WTC11 (cell line): ENCODE measurements around the gene MAGI2. TPM values are rescaled to one million over a fixed set of nuclear protein-coding genes. Genes with fewer than 3 reads are reported as not detected.

Experiments
- ATAC-seq: fragments of 200-7000 bp; cut with Tn5 transposase; 2 replicates; pipeline ENCODE4 v1.10.0; 2021; ENCODE audit warnings: mild to moderate bottlenecking, moderate library complexity
- CTCF ChIA-PET: fragments of 300-600 bp; sonication (Branson Sonifier 250); formaldehyde crosslinking; loops from one replicate; lab custom pipeline; 2021; ENCODE audit warnings: antibody characterized with exemption; lab: Charles Lee
- POLR2A ChIA-PET: fragments of 350-600 bp; sonication (Branson Sonifier 250); formaldehyde crosslinking; loops from one replicate; lab custom pipeline; 2021; ENCODE audit warnings: antibody characterized with exemption; lab: Charles Lee
- DNase-seq: peaks from one replicate; pipeline ENCODE4 v3.0.0; 2021; ENCODE audit warnings: low spot score
- H3K27ac Mint-ChIP-seq: 2 replicates; pipeline ENCODE4 v1.8.0; 2021; ENCODE audit warnings: mixed read lengths
- H3K27me3 Mint-ChIP-seq: 2 replicates; pipeline ENCODE4 v1.8.0; 2021; ENCODE audit warnings: low read depth, mild to moderate bottlenecking, moderate library complexity, mixed read lengths
- H3K36me3 Mint-ChIP-seq: 2 replicates; pipeline ENCODE4 v1.8.0; 2021; ENCODE audit warnings: mixed read lengths
- H3K4me1 Mint-ChIP-seq: 2 replicates; pipeline ENCODE4 v1.8.0; 2022; ENCODE audit warnings: mixed read lengths
- H3K4me3 Mint-ChIP-seq: 2 replicates; pipeline ENCODE4 v1.8.0; 2021; ENCODE audit warnings: mild to moderate bottlenecking, moderate library complexity, mixed read lengths
- H3K9me3 Mint-ChIP-seq: 2 replicates; pipeline ENCODE4 v1.8.0; 2021; ENCODE audit warnings: mixed read lengths
- ATF6 ChIP-seq: sonication (generic); formaldehyde crosslinking; IDR thresholded peaks from 2 replicates; pipeline ENCODE4 v1.8.1; 2023; ENCODE audit warnings: mild to moderate bottlenecking, missing genetic modification reagents
- ESRRA ChIP-seq: sonication (generic); formaldehyde crosslinking; IDR thresholded peaks from 2 replicates; pipeline ENCODE4 v1.8.1; 2022; ENCODE audit warnings: mild to moderate bottlenecking, missing genetic modification reagents, borderline replicate concordance
- HMGA2 ChIP-seq: fragments of 250-450 bp; sonication (Bioruptor Pico); IDR thresholded peaks from 2 replicates; pipeline ENCODE4 v1.4.0; 2021; ENCODE audit warnings: mild to moderate bottlenecking, moderate library complexity
- IRF1 ChIP-seq: sonication (generic); formaldehyde crosslinking; IDR thresholded peaks from 2 replicates; pipeline ENCODE4 v1.8.0; 2023; ENCODE audit warnings: missing genetic modification reagents
- IRF2 ChIP-seq: sonication (generic); formaldehyde crosslinking; IDR thresholded peaks from 2 replicates; pipeline ENCODE4 v1.8.0; 2022; ENCODE audit warnings: low read depth, missing genetic modification reagents, borderline replicate concordance
- JAZF1 ChIP-seq: fragments of 250-450 bp; sonication (Bioruptor Pico); IDR thresholded peaks from 2 replicates; pipeline ENCODE4 v1.9.0; 2021; ENCODE audit warnings: moderate library complexity, mild to moderate bottlenecking, inconsistent platforms
- JUN ChIP-seq: sonication (generic); formaldehyde crosslinking; IDR thresholded peaks from 2 replicates; pipeline ENCODE4 v1.8.0; 2023; ENCODE audit warnings: mild to moderate bottlenecking, missing genetic modification reagents
- MLX ChIP-seq: sonication (generic); formaldehyde crosslinking; IDR thresholded peaks from 2 replicates; pipeline ENCODE4 v1.8.1; 2023; ENCODE audit warnings: mild to moderate bottlenecking, missing genetic modification reagents, moderate library complexity
- NR2C2 ChIP-seq: sonication (generic); formaldehyde crosslinking; IDR thresholded peaks from 2 replicates; pipeline ENCODE4 v1.8.0; 2022; ENCODE audit warnings: mild to moderate bottlenecking, missing genetic modification reagents
- NR3C1 ChIP-seq: sonication (generic); formaldehyde crosslinking; conservative IDR thresholded peaks from 2 replicates; pipeline ENCODE4 v1.8.1; 2023; ENCODE audit warnings: low read depth, mild to moderate bottlenecking, missing genetic modification reagents
- PREB ChIP-seq: sonication (generic); formaldehyde crosslinking; IDR thresholded peaks from 2 replicates; pipeline ENCODE4 v1.8.1; 2022; ENCODE audit warnings: mild to moderate bottlenecking, missing genetic modification reagents, moderate library complexity, borderline replicate concordance
- SMAD4 ChIP-seq: sonication (generic); formaldehyde crosslinking; IDR thresholded peaks from 2 replicates; pipeline ENCODE4 v1.8.0; 2022; ENCODE audit warnings: mild to moderate bottlenecking, missing genetic modification reagents
- TEAD4 ChIP-seq: sonication (generic); formaldehyde crosslinking; IDR thresholded peaks from 2 replicates; pipeline ENCODE4 v1.8.0; 2022; ENCODE audit warnings: mild to moderate bottlenecking, missing genetic modification reagents
- USF1 ChIP-seq: sonication (generic); formaldehyde crosslinking; IDR thresholded peaks from 2 replicates; pipeline ENCODE4 v1.8.0; 2022; ENCODE audit warnings: mild to moderate bottlenecking, missing genetic modification reagents
- ZNF263 ChIP-seq: sonication (generic); formaldehyde crosslinking; IDR thresholded peaks from 2 replicates; pipeline ENCODE4 v1.8.1; 2022; ENCODE audit warnings: low read depth, mild to moderate bottlenecking, moderate library complexity, missing genetic modification reagents
- ZNF396 ChIP-seq: fragments of 250-450 bp; sonication (Bioruptor Pico); IDR thresholded peaks from 2 replicates; pipeline ENCODE4 v1.8.0; 2021; ENCODE audit warnings: mild to moderate bottlenecking, moderate library complexity, borderline replicate concordance
- ZNF416 ChIP-seq: fragments of 250-450 bp; sonication (Bioruptor Pico); IDR thresholded peaks from 2 replicates; pipeline ENCODE4 v1.9.0; 2021; ENCODE audit warnings: mild to moderate bottlenecking, inconsistent platforms
- ZSCAN18 ChIP-seq: fragments of 250-450 bp; sonication (Bioruptor Pico); IDR thresholded peaks from 2 replicates; pipeline ENCODE4 v2.1.2; 2022; ENCODE audit warnings: mild to moderate bottlenecking, moderate library complexity
- total RNA-seq: library from RNA; stranded (reverse); gene quantifications from 3 replicates; pipeline ENCODE4 v1.2.3, GENCODE V29; 2021
- TF ChIP-seq, protein P1 (sequence below): fragments of 250-450 bp; sonication (Bioruptor Pico); IDR thresholded peaks from 2 replicates; pipeline ENCODE4 v1.8.0; 2021; ENCODE audit warnings: mild to moderate bottlenecking
- TF ChIP-seq, protein P2 (sequence below): fragments of 250-450 bp; sonication (Bioruptor Pico); conservative IDR thresholded peaks from 2 replicates; pipeline ENCODE4 v1.9.0; 2021; ENCODE audit warnings: mild to moderate bottlenecking

MAGI2 gene
- total RNA-seq, 1 experiment from 2014 or later = 26.6 TPM

DNA sequence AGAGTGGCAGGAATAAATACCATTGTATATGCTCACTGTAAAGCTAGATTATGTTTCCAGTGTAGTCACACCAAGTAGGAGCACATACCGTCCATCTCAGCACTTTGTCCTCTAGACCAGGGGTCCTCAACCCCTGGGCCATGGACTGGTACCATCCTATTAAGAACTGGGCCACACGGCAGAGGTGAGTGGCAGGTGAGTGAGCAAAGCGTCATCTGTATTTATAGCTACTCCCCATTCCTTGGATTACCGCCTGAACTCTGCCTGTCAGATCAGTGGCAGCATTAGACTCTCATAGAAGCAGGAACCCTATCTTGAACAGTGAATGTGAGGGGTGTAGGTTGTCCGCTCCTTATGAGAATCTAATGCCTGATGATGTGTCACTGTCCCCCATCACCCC lies 735.3 kb downstream of the MAGI2 start (continued):
- TF ChIP-seq IRF2 (CRISPR knock-in tag) = no peak
- TF ChIP-seq ZNF396 (CRISPR knock-in tag) = no peak
- TF ChIP-seq NR3C1 (CRISPR knock-in tag) = no peak

GRCh38 chr7:78716876-78717275 lies 736.6 kb downstream of the MAGI2 start:
- Mint-ChIP-seq H3K4me3 (no peak overlapping the region), H3K27me3 (no peaks in the 10 kb centered on the region), H3K4me1 (peaks cover 42% of the 10 kb centered on the region), H3K9me3 (no peaks in the 10 kb centered on the region), H3K27ac (peak overlapping the region; percentile 46), H3K36me3 (no peaks in the 10 kb centered on the region)
- DNase-seq = peak; percentile 33
- ATAC-seq = peak; percentile 95
- ChIA-PET CTCF (no interaction called here), POLR2A (no interaction called here)
- TF ChIP-seq ZNF416 (CRISPR knock-in tag) = no peak
- no peak for TF ChIP-seq ZNF263 (CRISPR knock-in tag)
- no peak for TF ChIP-seq ATF6 (CRISPR knock-in tag)
- TF ChIP-seq ZSCAN18 (CRISPR knock-in tag) = no peak
- no peak for TF ChIP-seq JUN (CRISPR knock-in tag)
- TF ChIP-seq SMAD4 (CRISPR knock-in tag) = no peak
- TF ChIP-seq ESRRA (CRISPR knock-in tag) = no peak
- no peak for TF ChIP-seq JAZF1
- TF ChIP-seq NR3C1 (CRISPR knock-in tag) = no peak
- TF ChIP-seq IRF1 (CRISPR knock-in tag) = no peak
- no peak for TF ChIP-seq TEAD4 (CRISPR knock-in tag)
- no peak for TF ChIP-seq HMGA2 (CRISPR knock-in tag)
- TF ChIP-seq MLX (CRISPR knock-in tag) = no peak
- TF ChIP-seq, protein P1, sequence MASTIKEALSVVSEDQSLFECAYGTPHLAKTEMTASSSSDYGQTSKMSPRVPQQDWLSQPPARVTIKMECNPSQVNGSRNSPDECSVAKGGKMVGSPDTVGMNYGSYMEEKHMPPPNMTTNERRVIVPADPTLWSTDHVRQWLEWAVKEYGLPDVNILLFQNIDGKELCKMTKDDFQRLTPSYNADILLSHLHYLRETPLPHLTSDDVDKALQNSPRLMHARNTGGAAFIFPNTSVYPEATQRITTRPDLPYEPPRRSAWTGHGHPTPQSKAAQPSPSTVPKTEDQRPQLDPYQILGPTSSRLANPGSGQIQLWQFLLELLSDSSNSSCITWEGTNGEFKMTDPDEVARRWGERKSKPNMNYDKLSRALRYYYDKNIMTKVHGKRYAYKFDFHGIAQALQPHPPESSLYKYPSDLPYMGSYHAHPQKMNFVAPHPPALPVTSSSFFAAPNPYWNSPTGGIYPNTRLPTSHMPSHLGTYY (CRISPR knock-in tag) = no peak
- no peak for TF ChIP-seq NR2C2
- TF ChIP-seq USF1 (CRISPR knock-in tag) = no peak
- TF ChIP-seq PREB = no peak
- TF ChIP-seq, protein P2, sequence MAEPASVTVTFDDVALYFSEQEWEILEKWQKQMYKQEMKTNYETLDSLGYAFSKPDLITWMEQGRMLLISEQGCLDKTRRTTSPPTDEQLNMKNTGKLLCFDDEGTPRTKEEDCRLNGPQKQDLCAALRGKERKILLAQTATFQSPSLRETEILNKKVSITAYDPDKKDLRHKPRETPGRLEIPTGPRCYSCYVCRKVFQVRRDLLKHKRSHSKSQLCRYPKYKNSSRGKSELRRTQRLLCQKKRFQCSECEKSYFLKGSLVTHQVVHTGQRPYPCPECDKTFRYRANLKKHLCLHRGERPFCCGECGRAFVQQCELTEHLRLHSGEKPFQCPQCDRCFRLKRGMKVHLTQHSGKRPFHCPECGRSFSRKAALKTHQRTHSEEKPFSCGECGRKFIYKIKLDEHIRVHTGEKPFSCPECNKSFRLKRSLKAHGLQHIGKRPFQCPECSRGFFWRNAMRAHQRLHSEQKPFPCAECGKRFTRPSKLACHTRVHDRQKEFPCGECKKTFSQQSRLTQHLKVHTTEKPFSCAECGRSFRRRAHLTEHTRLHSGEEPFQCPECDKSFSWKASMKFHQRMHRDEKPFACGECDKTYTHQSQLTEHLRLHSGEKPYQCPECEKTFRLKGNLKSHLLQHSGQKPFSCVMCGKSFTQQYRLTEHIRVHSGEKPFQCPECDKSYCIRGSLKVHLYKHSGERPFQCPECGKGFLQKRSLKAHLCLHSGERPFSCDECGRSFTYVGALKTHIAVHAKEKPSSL (CRISPR knock-in tag) = no peak
